ENCODE data around the gene NUCKS1. TPM values are rescaled to one million over a fixed set of nuclear protein-coding genes. Genes with fewer than 3 reads are reported as not detected.
A peak's percentile ranks its signal among the peaks of the same experiment; 100 is the strongest.
"Not testable (repeated sequence)": the region's sequence is repeated elsewhere in the genome, so short reads cannot be mapped to it uniquely, and the experiment has no call there.

The NUCKS1 gene
- total RNA-seq, 2 experiments from 2014 or later: 80.6 to 84.7 TPM

GRCh38 chr1:205726619-205727125 is 23.3 kb downstream of the NUCKS1 start:
- H3K36me3 ChIP-seq (ENCODE audit: insufficient read depth, low read length): peaks cover 27% of the 10 kb centered on the region
- POLR2A ChIA-PET: no interaction called here
- Mint-ChIP-seq H3K4me3 (no peak overlapping the region), H3K27ac (peak overlapping the region; percentile 37), H3K27me3 (no peaks in the 10 kb centered on the region), H3K36me3 (ENCODE audit: low read depth) (peaks cover 71% of the 10 kb centered on the region), H3K9me3 (no peaks in the 10 kb centered on the region), H3K4me1 (ENCODE audit: low read depth) (peaks cover 35% of the 10 kb centered on the region)
- intact Hi-C loops (cut with DNase I, micrococcal nuclease): no loop called here
- TF ChIP-seq, protein P1, sequence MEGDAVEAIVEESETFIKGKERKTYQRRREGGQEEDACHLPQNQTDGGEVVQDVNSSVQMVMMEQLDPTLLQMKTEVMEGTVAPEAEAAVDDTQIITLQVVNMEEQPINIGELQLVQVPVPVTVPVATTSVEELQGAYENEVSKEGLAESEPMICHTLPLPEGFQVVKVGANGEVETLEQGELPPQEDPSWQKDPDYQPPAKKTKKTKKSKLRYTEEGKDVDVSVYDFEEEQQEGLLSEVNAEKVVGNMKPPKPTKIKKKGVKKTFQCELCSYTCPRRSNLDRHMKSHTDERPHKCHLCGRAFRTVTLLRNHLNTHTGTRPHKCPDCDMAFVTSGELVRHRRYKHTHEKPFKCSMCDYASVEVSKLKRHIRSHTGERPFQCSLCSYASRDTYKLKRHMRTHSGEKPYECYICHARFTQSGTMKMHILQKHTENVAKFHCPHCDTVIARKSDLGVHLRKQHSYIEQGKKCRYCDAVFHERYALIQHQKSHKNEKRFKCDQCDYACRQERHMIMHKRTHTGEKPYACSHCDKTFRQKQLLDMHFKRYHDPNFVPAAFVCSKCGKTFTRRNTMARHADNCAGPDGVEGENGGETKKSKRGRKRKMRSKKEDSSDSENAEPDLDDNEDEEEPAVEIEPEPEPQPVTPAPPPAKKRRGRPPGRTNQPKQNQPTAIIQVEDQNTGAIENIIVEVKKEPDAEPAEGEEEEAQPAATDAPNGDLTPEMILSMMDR (IDR thresholded peaks at IDR 0.05): no peak
- no peaks in the 10 kb centered on the region for H3K27me3 ChIP-seq (ENCODE audit: control insufficient read depth in 1 of 2, insufficient read depth in 2 of 2, low read length in 2 of 2)
- H3K4me1 ChIP-seq (ENCODE audit: insufficient read depth, low read length): no peaks in the 10 kb centered on the region
- H3K9me3 ChIP-seq (ENCODE audit: control insufficient read depth in 1 of 2, insufficient read depth in 1 of 2, low read length in 2 of 2): no peaks in the 10 kb centered on the region
- CTCF ChIA-PET: interaction anchor here (1.2 to 1.3 kb wide), 2 partner anchors 12 to 16 kb away, joined by 3 to 4 read pairs; no protein-coding TSS in a partner anchor
- H3K4me3 ChIP-seq (ENCODE audit: low read length): no peak overlapping the region
- H3K27ac ChIP-seq (ENCODE audit: low read depth in 1 of 2, low read length in 2 of 2): no peak overlapping the region
- ATAC-seq (ENCODE audit: poor library complexity) (no peak), DNase-seq (no peak)

GRCh38 chr1:205725514-205725913 is 24.5 kb downstream of the NUCKS1 start:
- peaks cover 37% of the 10 kb centered on the region for H3K36me3 ChIP-seq (ENCODE audit: insufficient read depth, low read length)
- POLR2A ChIA-PET: interaction anchor here (0.6 kb wide), 1 partner anchor 13 kb away, joined by 4 read pairs; no protein-coding TSS in a partner anchor
- CTCF ChIA-PET: interaction anchor here (0.7 to 1.9 kb wide), 4 partner anchors 11 to 68 kb away, joined by 3 to 9 read pairs (median 3); no protein-coding TSS in a partner anchor
- peaks cover 73% of the 10 kb centered on the region for H3K36me3 Mint-ChIP-seq (ENCODE audit: low read depth)
- TF ChIP-seq, protein P1 (IDR thresholded peaks at IDR 0.05): no peak
- no peaks in the 10 kb centered on the region for H3K4me1 ChIP-seq (ENCODE audit: insufficient read depth, low read length)
- H3K27ac Mint-ChIP-seq: peak overlapping the region; percentile 55
- H3K27me3 Mint-ChIP-seq: no peaks in the 10 kb centered on the region
- DNase-seq: no peak
- no peaks in the 10 kb centered on the region for H3K27me3 ChIP-seq (ENCODE audit: control insufficient read depth in 1 of 2, insufficient read depth in 2 of 2, low read length in 2 of 2)
- peaks cover 25% of the 10 kb centered on the region for H3K4me1 Mint-ChIP-seq (ENCODE audit: low read depth)
- no peak overlapping the region for H3K4me3 ChIP-seq (ENCODE audit: low read length)
- H3K4me3 Mint-ChIP-seq: no peak overlapping the region
- no peak for ATAC-seq (ENCODE audit: poor library complexity)
- no peaks in the 10 kb centered on the region for H3K9me3 Mint-ChIP-seq
- no peaks in the 10 kb centered on the region for H3K9me3 ChIP-seq (ENCODE audit: control insufficient read depth in 1 of 2, insufficient read depth in 1 of 2, low read length in 2 of 2)
- no peak overlapping the region for H3K27ac ChIP-seq (ENCODE audit: low read depth in 1 of 2, low read length in 2 of 2)
- intact Hi-C loops (cut with DNase I, micrococcal nuclease): no loop called here

- Mint-ChIP-seq H3K4me1 (ENCODE audit: low read depth) (peaks cover 20% of the 10 kb centered on the region), H3K36me3 (ENCODE audit: low read depth) (peaks cover 92% of the 10 kb centered on the region)
- H3K27ac Mint-ChIP-seq; H3K27me3 Mint-ChIP-seq; H3K27me3 ChIP-seq (ENCODE audit: control insufficient read depth in 1 of 2, insufficient read depth in 2 of 2, low read length in 2 of 2); H3K4me1 ChIP-seq (ENCODE audit: insufficient read depth, low read length); DNase-seq; H3K4me3 Mint-ChIP-seq; H3K27ac ChIP-seq (ENCODE audit: low read depth in 1 of 2, low read length in 2 of 2); ATAC-seq (ENCODE audit: poor library complexity); H3K9me3 ChIP-seq (ENCODE audit: control insufficient read depth in 1 of 2, insufficient read depth in 1 of 2, low read length in 2 of 2); intact Hi-C loops (cut with DNase I, micrococcal nuclease); H3K4me3 ChIP-seq (ENCODE audit: low read length); H3K9me3 Mint-ChIP-seq: not testable (repeated sequence)
- CTCF ChIA-PET: interaction anchor here (0.8 kb wide), 1 partner anchor 10 kb away, joined by 3 read pairs; no protein-coding TSS in a partner anchor
- H3K36me3 ChIP-seq (ENCODE audit: insufficient read depth, low read length): peaks cover 66% of the 10 kb centered on the region
- POLR2A ChIA-PET: interaction anchor here (0.7 to 1.0 kb wide), 2 partner anchors 66 to 477 kb away, joined by 3 read pairs; no protein-coding TSS in a partner anchor
These were observed 29.2 kb downstream of the NUCKS1 start for GRCh38 chr1:205720740-205721139.

DNA sequence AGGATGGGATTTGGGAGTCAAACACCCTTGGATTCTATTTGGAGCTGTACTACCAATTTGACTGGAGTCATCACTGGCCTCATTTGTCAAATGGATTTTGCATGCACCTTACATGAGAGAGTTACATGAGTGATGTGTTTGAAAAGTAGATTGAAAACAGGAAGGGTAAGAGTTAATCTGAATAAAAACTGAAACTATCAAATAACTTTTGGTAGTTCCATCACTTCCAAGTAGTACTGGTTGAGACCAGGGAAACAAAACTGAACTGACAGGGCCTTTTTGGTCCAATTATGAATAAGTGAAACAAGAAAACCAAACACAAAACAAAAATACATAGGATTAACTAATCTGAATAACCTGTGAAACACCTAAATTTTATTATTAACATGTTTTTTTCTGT is 30.2 kb downstream of the NUCKS1 start:
- no peak overlapping the region for H3K27ac ChIP-seq (ENCODE audit: low read depth in 1 of 2, low read length in 2 of 2)
- TF ChIP-seq, protein P1 (IDR thresholded peaks at IDR 0.05): no peak
- Mint-ChIP-seq H3K27ac (no peak overlapping the region), H3K36me3 (ENCODE audit: low read depth) (peaks cover 92% of the 10 kb centered on the region), H3K27me3 (no peaks in the 10 kb centered on the region), H3K4me3 (no peak overlapping the region), H3K9me3 (no peaks in the 10 kb centered on the region), H3K4me1 (ENCODE audit: low read depth) (peaks cover 21% of the 10 kb centered on the region)
- no peak for ATAC-seq (ENCODE audit: poor library complexity)
- no peak for DNase-seq
- POLR2A ChIA-PET: no interaction called here
- CTCF ChIA-PET: no interaction called here
- H3K9me3 ChIP-seq (ENCODE audit: control insufficient read depth in 1 of 2, insufficient read depth in 1 of 2, low read length in 2 of 2): no peaks in the 10 kb centered on the region
- H3K4me1 ChIP-seq (ENCODE audit: insufficient read depth, low read length): no peaks in the 10 kb centered on the region
- H3K4me3 ChIP-seq (ENCODE audit: low read length): no peak overlapping the region
- peaks cover 73% of the 10 kb centered on the region for H3K36me3 ChIP-seq (ENCODE audit: insufficient read depth, low read length)
- intact Hi-C loops (cut with DNase I, micrococcal nuclease): no loop called here
- no peaks in the 10 kb centered on the region for H3K27me3 ChIP-seq (ENCODE audit: control insufficient read depth in 1 of 2, insufficient read depth in 2 of 2, low read length in 2 of 2)

Data from CD4-positive, alpha-beta T cell (primary cell).